B cell (primary cell): ENCODE measurements around the gene GDF2. TPM values are rescaled to one million over a fixed set of nuclear protein-coding genes. Genes with fewer than 3 reads are reported as not detected.

Source experiments
- ATAC-seq: fragments of 200-7000 bp; cut with Tn5 transposase; one replicate; pipeline ENCODE4 v1.10.0; 2021; ENCODE audit warnings: low read depth, mild to moderate bottlenecking, moderate number of reproducible peaks, moderate library complexity
- CTCF ChIA-PET: fragments of 350-600 bp; sonication (Branson Sonifier 250); formaldehyde crosslinking; loops from one replicate; lab custom pipeline; 2021; ENCODE audit warnings: antibody characterized with exemption, inconsistent platforms; lab: Charles Lee
- POLR2A ChIA-PET: fragments of 350-600 bp; sonication (Branson Sonifier 250); formaldehyde crosslinking; loops from one replicate; lab custom pipeline; 2021; ENCODE audit warnings: antibody characterized with exemption; lab: Charles Lee
- DNase-seq: peaks from one replicate; pipeline ENCODE4 v3.0.0; 2013
- H2AFZ ChIP-seq: 2 replicates; pipeline ENCODE4 v1.6.1; 2012; ENCODE audit warnings: mild to moderate bottlenecking, low read depth, low read length; ENCODE audit not compliant: insufficient read depth, poor library complexity, severe bottlenecking
- H3K27ac ChIP-seq, 2 donors: 1 replicate in 1 of 2; 2 replicates in 1 of 2; pipeline ENCODE4 v1.5.1; 2012 to 2013; ENCODE audit warnings: low read length in 2 of 2, mild to moderate bottlenecking in 2 of 2, moderate library complexity in 1 of 2
- H3K27me3 ChIP-seq, 4 experiments: fragments of 200-600 bp in 1 of 4; sonication (generic) in 1 of 4; replicated peaks in 1 of 4; 1 replicate in 2 of 4; 2 replicates in 2 of 4; pipeline versions ENCODE4 v1.6.1 to v1.7.0; 2013 to 2016; ENCODE audit warnings: low read length in 3 of 4, mild to moderate bottlenecking in 2 of 4, mixed read lengths in 1 of 4, moderate library complexity in 1 of 4; ENCODE audit not compliant: insufficient read depth in 4 of 4, control insufficient read depth in 3 of 4; ENCODE audit errors: control extremely low read depth in 1 of 4
- H3K36me3 ChIP-seq, 2 experiments: replicated peaks in 1 of 2; 1 replicate in 1 of 2; 2 replicates in 1 of 2; pipeline versions ENCODE4 v1.6.1 to v1.7.1; 2013; ENCODE audit warnings: low read length in 1 of 2; ENCODE audit not compliant: insufficient read depth in 2 of 2, control insufficient read depth in 1 of 2; ENCODE audit errors: control extremely low read depth in 1 of 2, extremely low read depth in 1 of 2
- H3K4me1 ChIP-seq, 2 donors: fragments of 200-600 bp in 1 of 2; sonication (generic) in 1 of 2; 1 replicate in 1 of 2; 2 replicates in 1 of 2; pipeline versions ENCODE4 v1.5.1 to v1.6.1; 2013 to 2017; ENCODE audit warnings: low read length in 2 of 2; ENCODE audit not compliant: control insufficient read depth in 2 of 2, insufficient read depth in 2 of 2
- H3K4me2 ChIP-seq: replicated peaks from 2 replicates; pipeline ENCODE3; 2012; ENCODE audit warnings: mild to moderate bottlenecking, low read depth, low read length; ENCODE audit not compliant: poor library complexity, severe bottlenecking
- H3K4me3 ChIP-seq, 5 experiments: fragments of 200-600 bp in 1 of 5; sonication (generic) in 1 of 5; 1 replicate in 3 of 5; 2 replicates in 2 of 5; pipeline versions ENCODE4 v1.5.1 to v1.7.0; 2011 to 2016; ENCODE audit warnings: low read length in 4 of 5, mild to moderate bottlenecking in 4 of 5, low read depth in 2 of 5, control low read depth in 1 of 5, moderate library complexity in 1 of 5; ENCODE audit not compliant: insufficient read depth in 1 of 5; ENCODE audit errors: control extremely low read depth in 1 of 5, extremely low read depth in 1 of 5
- H3K79me2 ChIP-seq: fragments of 200-600 bp; sonication (generic); one replicate; pipeline ENCODE4 v1.6.0; 2016; ENCODE audit warnings: low read length; ENCODE audit not compliant: control insufficient read depth, insufficient read depth
- H3K9ac ChIP-seq: fragments of 200-600 bp; sonication (generic); 2 replicates; pipeline ENCODE4 v1.6.1; 2017; ENCODE audit warnings: mild to moderate bottlenecking, low read length, moderate library complexity
- H3K9me3 ChIP-seq, 3 donors: one replicate each; pipeline versions ENCODE4 v1.6.1 to v1.7.1; 2013; ENCODE audit warnings: low read length in 2 of 3; ENCODE audit not compliant: control insufficient read depth in 2 of 3, insufficient read depth in 1 of 3; ENCODE audit errors: control extremely low read depth in 1 of 3
- H4K20me1 ChIP-seq: 2 replicates; pipeline ENCODE4 v1.6.0; 2012; ENCODE audit warnings: mild to moderate bottlenecking, low read length; ENCODE audit not compliant: insufficient read depth, control insufficient read depth, poor library complexity, severe bottlenecking
- H3K27ac Mint-ChIP-seq: one replicate; pipeline ENCODE4 v1.8.0; 2021; ENCODE audit warnings: mixed read lengths
- H3K27me3 Mint-ChIP-seq: one replicate; pipeline ENCODE4 v1.8.0; 2021; ENCODE audit warnings: mixed read lengths
- H3K4me1 Mint-ChIP-seq: one replicate; pipeline ENCODE4 v1.8.0; 2021; ENCODE audit warnings: mixed read lengths
- H3K4me3 Mint-ChIP-seq: one replicate; pipeline ENCODE4 v1.8.0; 2021; ENCODE audit warnings: mixed read lengths
- H3K9me3 Mint-ChIP-seq: one replicate; pipeline ENCODE4 v1.8.0; 2022; ENCODE audit warnings: mixed read lengths; ENCODE audit not compliant: insufficient read depth
- CTCF ChIP-seq: fragments of 200-600 bp; IDR thresholded peaks from one replicate; pipeline ENCODE4 v1.8.0; 2022; ENCODE audit warnings: antibody characterized with exemption, mild to moderate bottlenecking
- EZH2 ChIP-seq: IDR thresholded peaks from 2 replicates; pipeline ENCODE4 v1.6.1; 2012; ENCODE audit warnings: borderline replicate concordance, low read depth, mild to moderate bottlenecking, moderate library complexity, low read length; ENCODE audit not compliant: insufficient read depth, poor library complexity, severe bottlenecking
- WGBS: methylation state at CpG from one replicate; pipeline ENCODE4 v1.1.5; 2013; ENCODE audit warnings: missing lambda C conversion rate; ENCODE audit not compliant: insufficient coverage; 5-methylcytosine and 5-hydroxymethylcytosine counted together
- intact Hi-C: fragments of 100-400 bp; cut with micrococcal nuclease; formaldehyde crosslinking; loops from one replicate; pipeline ENCODE4 v1.10.0; 2022
- polyA plus RNA-seq: library from polyadenylated mRNA; depleted of rRNA; stranded (reverse); fragments of >200 nt; gene quantifications from 2 replicates; pipeline ENCODE4 v1.2.3, GENCODE V29; 2012
- total RNA-seq, 2 donors: library from RNA; stranded (reverse); fragments of 120-200 nt in 1 of 2; gene quantifications; 1 replicate in 1 of 2; 2 replicates in 1 of 2; pipeline versions ENCODE4 v1.2.3 to v1.2.4, GENCODE V29; 2013 to 2022

GDF2 gene
- total and polyA plus RNA-seq, 2 donors (not counting 1 experiment from before 2014, with no cell fraction given) = not detected

- Mint-ChIP-seq H3K4me1 (peaks cover 3% of the 10 kb centered on the region), H3K4me3 (no peak overlapping the region), H3K27me3 (peaks cover 58% of the 10 kb centered on the region), H3K9me3 (no peaks in the 10 kb centered on the region), H3K27ac (no peak overlapping the region)
- H3K27me3 ChIP-seq = peaks cover 0 to 25% (median 9%) of the 10 kb centered on the region in 4 experiments
- POLR2A ChIA-PET = no interaction called here
- no peak for DNase-seq
- WGBS = 80% methylated on average over 1 of the region's 1 CpG
- no peaks in the 10 kb centered on the region for H3K36me3 ChIP-seq
- H3K9ac ChIP-seq = no peak overlapping the region
- intact Hi-C loops = no loop called here
- ATAC-seq = no peak
- no peaks in the 10 kb centered on the region for H3K79me2 ChIP-seq
- TF ChIP-seq CTCF = no peak
- no peak for TF ChIP-seq EZH2
- no peak overlapping the region for H2AFZ ChIP-seq
- no peak overlapping the region for H3K4me3 ChIP-seq
- no peak overlapping the region for H3K27ac ChIP-seq
- CTCF ChIA-PET = interaction anchor here (1.3 to 2.5 kb wide), 2 partner anchors 13 to 14 kb away, joined by 5 to 6 read pairs; no protein-coding TSS in a partner anchor
- no peaks in the 10 kb centered on the region for H3K9me3 ChIP-seq
- peaks cover 0 to 6% of the 10 kb centered on the region in 2 donors for H3K4me1 ChIP-seq
- H4K20me1 ChIP-seq = no peaks in the 10 kb centered on the region
- H3K4me2 ChIP-seq = no peak overlapping the region
These were observed 23.5 kb upstream of the GDF2 start for GRCh38 chr10:47298715-47299114.

GRCh38 chr10:47299611-47300428 is 22.4 kb upstream of the GDF2 start, which contains the start of gene GDF10:
Gene GDF10 (plus strand): TSS chr10:47300197. CDS start chr10:47300652, 455 bp downstream.
- Histone ChIP-seq H3K27me3 (peaks cover 0 to 25% (median 9%) of the 10 kb centered on the region in 4 experiments), H2AFZ (no peak within 1 kb of the TSS), H3K9ac (no peak within 1 kb of the TSS), H3K27ac (no peak within 1 kb of the TSS), H3K36me3 (no peaks in the 10 kb centered on the region), H4K20me1 (no peaks in the 10 kb centered on the region), H3K4me1 (peaks cover 0 to 6% of the 10 kb centered on the region in 2 donors), H3K4me3 (no peak within 1 kb of the TSS), H3K79me2 (no peaks in the 10 kb centered on the region), H3K4me2 (peak within 1 kb of the TSS; percentile 28), H3K9me3 (no peaks in the 10 kb centered on the region)
- Mint-ChIP-seq H3K4me1 (peaks cover 3% of the 10 kb centered on the region), H3K4me3 (no peak within 1 kb of the TSS), H3K27ac (no peak within 1 kb of the TSS), H3K27me3 (peaks cover 61% of the 10 kb centered on the region), H3K9me3 (no peaks in the 10 kb centered on the region)
- ATAC-seq = no peak
- TF ChIP-seq CTCF = no peak
- TF ChIP-seq EZH2 = no peak
- DNase-seq = no peak
- ChIA-PET CTCF (interaction anchor here (1.3 kb wide), 1 partner anchor 12 kb away, joined by 5 read pairs; no protein-coding TSS in a partner anchor), POLR2A (no interaction called here)
- intact Hi-C loops = no loop called here
- WGBS = 8% methylated on average over 62 of the region's 64 CpGs
